Right hindlimb (tissue), 1 donor: ENCODE results near the gene GRIK4.
A peak's percentile ranks its signal among the peaks of the same experiment; 100 is the strongest.

ENCODE experiments used
- DNase-seq: peaks from one replicate; pipeline ENCODE4 v3.0.0-alpha.2; 2018

GRIK4 gene

DNA sequence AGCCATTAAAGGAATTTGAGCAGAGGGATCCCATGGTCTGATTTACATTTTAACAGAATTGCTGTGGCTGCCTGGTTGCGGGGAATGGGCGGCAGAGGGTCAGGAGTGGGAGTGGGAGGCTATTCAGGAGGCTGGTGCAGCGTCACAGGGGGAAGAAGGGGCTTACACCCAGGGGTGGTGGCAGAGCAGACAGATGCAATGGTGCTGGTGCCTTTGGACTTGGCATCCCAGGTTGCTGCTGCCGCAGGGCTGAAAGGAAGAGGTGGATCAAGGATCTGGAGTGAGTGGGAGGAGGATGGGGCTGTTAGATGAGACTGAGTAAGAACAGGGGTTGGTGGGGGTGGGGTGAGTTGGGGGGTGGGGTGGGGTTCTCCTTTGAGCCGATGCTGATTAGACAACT lies 38.5 kb downstream of the GRIK4 start:
- DNase-seq = no peak

DNA sequence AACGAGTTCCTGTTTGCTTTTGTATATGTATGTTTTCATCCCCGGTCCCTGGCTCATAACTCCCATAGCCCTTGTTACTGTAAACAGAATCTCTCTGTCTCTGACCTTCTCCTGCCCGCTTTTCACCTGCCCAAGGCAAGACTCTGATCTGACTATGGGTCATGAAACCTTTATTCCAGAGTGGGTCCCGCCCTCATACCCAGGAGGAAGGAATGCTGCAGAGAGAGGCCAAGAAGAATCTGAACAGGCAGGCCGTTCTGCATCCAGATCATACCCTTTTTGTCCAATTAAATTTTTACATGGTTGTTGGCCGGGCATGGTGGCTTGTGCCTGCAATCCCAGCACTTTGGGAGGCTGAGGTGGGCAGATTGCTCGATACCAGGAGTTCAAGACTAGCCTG lies 39.6 kb downstream of the GRIK4 start:
- no peak for DNase-seq

DNA sequence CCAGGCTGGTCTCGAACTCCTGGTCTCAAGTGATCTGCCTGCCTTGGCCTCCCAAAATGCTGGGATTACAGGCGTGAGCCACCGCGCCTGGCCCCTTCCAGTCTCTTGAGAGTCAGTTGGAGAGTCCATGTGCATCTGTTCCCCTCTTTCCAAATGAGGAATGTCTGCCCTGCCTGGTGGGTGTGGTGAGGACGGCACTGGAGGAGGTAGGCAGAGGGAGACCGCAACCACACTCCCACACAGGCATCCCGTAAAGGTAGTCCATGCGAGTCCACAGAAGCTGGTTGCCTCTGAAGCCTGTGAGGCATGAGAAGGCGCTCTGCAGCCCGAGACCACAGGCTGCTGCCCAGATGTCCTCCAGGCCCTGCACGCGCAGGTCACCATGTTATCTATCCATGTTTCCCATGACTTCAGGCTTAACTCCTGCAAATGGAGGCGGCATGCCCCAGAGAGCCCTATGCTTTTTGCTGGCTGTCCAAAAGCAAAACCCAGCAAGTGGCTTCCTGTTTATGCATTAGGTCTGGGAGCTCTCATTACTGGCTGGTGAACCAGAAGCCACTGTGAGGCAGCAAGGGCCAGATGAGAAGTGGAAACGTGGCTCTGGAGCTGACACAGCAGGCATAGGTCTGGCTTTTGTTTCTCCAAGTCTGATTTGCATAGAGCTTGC lies 43.4 kb downstream of the GRIK4 start:
- peak; percentile 43 for DNase-seq

DNA sequence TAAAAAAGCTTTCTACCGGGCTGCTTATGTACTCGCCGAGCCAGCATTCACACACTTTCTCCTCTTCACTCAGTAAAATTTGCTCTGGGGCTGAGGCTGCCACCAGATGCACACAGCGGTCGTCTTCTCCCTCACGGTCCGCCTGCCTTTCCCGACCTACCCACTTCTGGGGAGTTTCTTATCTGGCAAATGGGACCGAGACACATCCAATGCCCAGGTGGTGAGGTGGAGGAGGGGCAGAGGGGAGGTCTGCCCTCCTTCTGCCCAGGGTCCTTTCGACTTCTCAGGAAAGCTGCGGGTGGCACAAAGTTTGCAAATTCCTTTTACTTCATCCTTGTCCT lies 43.9 kb downstream of the GRIK4 start:
- DNase-seq = no peak

DNA sequence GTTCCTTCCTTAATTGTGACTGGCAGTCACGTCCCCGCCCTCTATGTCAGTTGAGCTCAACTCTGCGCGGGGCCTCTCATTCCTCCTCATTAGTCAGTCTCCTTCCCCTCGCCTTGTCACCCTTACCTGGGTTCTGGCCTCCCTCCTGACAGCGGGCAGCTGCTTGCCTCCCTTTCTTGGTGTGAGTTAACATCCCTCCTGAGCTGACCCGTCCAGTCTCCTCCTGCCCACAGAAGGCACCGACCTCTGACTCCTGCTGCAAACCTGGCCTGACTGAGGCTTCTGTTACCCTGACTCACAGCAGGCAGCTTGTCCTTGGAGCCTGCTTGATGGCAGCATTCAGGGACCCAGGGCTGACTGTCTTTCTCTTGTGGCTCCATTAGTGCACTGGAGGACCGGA lies 45.2 kb downstream of the GRIK4 start:
- no peak for DNase-seq

DNA sequence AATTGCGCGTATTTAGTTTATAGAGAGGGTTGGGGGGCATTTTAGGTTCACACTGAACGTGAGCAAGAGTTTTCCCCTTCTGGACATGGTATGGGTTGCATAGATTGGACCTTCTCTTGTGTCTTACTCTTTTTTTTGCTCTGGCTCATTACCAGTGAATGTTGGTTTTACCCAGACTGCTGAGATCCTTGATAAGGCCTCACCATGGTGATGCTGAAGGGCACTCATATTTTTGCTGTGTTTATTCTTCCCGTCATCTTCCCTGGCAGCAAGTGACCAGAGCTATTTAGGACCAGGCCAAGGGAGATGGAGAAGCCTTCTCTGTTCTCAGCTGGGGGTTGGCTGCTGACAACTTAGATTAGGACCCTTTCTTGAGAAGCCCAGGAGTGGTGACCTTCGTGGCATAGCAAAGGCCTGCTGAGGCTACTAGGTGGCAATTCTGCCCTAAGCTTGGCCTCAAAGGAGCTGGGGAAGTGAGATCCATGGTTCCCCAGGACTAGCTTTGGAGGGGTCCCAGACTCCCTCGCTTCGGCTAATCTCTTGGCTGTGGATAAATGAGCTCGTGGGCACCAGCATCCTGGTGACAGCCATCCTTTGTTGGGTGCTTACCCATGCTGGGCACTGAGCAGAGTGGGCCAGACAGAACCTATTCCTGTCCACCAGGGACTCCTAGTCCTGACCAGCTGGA lies 47.3 kb downstream of the GRIK4 start:
- DNase-seq = no peak

DNA sequence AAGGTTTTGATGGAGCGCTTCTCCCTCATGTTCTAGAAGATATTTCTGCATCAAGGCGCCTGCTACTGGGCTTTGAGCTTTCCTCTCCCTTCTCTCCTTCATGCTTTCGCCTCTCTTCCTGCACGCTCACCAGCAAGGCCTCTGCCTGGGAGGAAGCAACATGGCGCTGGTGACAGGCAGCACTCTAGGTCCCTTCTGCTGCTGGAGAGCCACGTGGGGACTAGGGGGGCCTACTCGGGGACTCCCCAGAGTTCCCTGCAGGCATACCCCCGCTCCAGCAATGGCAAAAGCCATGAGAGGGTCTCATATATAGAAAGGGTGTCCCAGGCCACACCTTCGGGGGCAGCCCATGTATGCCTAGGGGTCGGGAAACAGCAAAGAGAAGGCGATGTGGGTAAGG lies 49.7 kb downstream of the GRIK4 start:
- no peak for DNase-seq

DNA sequence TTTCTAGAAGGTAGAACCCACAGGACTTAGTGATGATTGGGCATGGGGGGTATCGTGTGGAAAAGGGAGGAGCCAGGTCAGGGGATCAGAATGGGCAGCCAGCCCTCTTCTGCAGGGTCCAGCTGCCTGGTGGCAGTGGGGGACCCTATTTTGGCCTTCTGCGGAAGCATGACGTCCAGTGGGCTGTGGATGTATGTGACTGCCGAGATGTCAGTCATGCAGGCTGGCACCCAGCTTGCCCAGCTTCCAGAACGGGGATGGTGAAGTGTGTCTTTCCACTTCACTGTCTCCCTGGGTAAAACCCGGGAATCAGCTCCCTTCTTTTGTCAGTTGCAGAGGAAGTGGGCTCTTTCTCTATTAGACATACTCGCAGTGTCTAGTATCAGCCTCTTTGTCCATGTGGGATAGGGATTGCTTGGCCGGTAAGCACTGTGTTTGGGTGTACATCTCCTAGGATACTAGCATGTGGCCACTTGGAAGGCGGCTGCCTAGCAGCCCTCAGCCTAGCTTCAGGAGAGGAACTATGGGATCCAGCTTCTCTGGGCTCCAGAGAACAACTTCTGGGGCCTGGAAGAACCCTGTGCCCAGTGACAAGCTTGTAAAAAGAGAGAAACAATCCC lies 51.4 kb downstream of the GRIK4 start:
- peak; percentile 52 for DNase-seq

DNA sequence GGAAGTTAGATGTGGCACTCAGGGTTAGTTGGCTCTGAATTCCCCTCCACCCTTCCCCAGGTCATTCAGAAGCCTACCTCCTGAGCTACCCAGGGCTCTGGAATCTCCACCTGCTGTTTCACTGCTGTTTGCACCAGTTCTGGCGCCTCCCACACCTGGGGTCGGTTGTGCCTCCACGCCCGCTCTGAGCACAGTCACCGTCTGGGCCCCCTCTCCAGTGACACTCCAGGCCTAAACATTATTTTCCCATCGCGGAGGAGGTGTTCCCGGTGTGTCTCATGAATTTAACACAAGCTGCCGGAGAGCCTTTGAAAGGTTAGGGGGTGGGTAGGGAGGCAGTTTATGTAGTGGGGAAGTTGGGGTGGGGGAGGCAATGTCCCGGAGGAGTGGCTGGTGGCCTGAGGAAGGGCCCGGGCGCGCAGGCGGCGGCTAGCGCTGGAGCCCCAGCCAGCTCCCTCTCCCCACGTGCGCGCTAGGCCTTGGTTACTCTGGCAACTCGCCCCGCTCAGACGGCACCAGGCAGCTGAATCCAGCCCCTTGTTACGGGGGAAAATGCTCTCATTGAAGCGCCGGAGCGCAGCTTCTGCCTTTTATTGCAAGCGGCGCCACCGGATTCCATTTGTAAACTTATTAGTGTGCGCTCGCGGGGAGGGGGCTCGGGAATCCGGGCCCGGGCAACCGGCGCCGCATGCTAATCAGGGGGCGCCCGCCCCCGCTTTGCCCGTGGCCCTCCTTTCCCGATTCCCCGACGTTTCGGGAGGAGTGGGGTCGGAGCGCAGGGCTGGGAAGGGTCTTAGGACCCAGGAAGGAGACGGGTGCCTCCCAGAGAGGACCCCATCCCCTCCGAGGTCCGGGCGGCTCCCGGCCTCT lies 52.4 kb downstream of the GRIK4 start:
- peak; percentile 79 for DNase-seq

DNA sequence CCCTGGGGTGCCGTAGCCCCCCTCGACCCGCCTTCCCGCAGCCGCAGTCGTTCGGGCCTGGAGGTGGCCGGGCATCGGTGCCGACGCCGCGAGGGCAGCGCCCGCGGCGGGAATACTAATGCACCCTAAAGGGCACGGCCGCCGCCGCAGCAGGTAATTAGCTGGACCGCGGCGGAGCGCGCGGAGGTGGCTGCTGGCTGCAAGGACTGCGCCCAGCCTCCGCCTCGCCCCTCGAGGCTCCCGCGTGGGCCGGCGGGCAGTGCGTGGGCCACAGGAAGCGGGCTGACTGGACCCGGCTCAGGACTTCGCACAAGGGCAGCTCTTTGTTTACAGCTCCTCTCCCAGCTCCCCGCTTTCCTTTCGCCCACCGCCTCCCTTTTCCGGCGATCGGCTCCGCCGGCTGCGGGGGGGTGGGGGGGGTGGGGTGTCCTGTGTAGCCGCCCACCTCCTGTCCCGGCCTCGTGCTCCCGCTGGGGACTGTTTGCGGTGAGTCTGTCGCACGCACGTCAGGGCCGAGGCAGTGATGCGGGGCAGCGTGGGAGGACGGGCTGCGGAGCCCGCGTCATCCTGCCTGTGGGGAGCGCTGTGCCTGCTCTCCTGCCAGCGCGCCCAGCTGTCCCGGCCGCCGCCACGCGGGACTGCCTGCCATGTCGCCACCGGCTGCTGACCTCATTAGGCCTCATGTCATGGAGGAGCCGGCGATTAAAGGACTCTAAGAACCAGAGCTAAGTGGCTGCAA lies 53.2 kb downstream of the GRIK4 start:
- DNase-seq = peak; percentile 62

DNA sequence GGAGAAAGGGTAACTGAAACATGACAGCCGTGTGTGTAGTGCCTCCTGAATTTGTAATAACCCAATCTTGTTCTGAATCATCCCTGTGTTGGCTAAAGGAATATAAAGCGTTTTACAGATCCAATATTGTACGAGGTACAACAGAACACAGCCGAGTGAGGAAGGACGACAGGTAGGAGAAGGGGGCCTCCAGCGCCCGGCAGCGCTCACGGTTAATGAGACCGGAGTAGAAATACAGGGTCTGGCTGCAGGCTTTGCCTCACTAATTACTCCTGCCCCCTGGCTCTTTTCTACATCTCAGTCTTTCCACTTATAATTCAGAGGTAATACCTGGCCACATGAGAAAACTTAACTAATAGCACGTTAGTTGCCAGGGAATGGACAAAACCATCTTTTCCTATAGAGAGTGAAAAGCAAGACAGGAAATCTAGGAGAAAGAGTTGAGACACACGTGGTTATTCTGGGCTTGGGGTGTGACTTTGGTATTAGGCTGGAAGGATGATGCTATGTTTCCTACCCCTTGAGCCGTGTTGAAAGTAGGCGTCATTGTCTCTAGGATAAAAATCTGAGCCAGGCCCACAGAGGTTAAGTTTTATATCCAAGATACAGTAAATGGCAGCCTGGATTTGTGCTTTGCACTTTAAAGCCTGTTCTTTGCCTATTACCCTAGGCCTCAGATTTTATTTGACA lies 54.1 kb downstream of the GRIK4 start:
- no peak for DNase-seq

DNA sequence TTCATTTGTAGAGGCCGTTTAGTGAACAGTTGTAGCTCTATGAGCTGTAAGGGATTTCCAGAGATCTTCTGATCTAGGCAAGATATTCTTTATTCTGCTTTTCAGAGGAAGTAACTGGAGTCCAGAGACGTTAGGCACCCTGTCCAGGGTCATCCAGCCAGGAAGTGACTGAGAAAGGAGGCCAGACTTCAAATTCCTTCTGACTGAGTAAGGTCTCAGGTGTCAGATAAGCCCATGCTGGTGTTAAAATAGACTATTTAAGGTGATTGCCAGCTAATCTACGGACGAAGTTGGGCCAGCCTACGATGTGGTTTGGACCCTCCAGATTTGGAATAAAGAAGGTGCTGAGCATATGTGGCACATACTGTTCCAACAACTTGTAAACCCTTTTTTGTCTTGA lies 54.6 kb downstream of the GRIK4 start:
- no peak for DNase-seq

DNA sequence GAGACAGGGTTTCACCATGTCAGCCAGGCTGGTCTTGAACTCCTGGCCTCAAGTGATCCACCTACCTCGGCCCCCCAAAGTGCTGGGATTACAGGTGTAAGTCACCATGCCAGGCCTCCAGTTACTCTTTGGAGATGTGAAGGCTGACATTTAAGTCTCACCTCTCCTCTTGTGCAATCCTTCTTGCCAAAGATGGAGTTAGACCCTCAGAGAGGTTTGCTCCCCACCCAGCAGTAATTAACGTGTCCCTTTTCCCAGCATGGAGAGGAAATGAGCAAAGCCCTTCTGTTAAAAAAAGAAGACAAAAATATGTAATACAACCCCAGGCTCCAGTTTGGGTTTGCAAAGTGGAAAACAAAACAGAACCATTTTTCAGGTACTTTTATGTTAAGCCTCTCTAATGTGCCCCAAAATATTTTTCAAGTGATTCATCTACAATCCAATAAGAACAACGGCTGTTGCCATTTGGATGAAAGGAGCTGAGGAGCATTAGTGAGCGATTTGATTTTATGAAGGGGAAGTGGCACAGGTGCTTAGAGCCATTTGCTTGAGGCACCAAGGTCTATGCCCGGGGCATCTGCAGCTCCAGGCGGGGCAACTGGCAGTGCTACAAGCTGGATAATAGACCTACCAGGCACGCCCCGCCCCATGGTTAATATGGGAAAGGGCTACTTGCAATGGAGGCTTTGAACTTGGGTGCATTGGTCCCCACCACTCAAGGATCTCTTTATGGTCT lies 57.2 kb downstream of the GRIK4 start:
- no peak for DNase-seq

DNA sequence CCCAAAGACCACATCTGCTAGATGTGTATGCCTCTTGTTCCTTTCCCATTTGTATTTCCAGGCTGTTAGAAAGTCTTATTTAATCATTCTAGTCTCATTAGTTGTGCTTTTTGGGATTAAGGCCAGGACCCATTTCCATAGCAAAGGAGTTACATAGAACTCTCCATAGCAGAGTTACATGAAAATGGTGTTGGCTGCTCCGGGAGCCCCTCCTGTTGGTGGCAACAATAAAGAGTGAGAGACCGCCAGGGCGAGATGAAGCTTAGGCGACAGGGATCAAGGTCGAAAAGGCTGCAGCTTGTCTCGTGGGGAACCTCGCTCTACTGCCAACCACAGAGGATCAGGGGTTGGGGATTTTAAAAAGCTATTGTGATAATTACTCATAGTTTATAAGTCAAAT lies 58.3 kb downstream of the GRIK4 start:
- DNase-seq = no peak

DNA sequence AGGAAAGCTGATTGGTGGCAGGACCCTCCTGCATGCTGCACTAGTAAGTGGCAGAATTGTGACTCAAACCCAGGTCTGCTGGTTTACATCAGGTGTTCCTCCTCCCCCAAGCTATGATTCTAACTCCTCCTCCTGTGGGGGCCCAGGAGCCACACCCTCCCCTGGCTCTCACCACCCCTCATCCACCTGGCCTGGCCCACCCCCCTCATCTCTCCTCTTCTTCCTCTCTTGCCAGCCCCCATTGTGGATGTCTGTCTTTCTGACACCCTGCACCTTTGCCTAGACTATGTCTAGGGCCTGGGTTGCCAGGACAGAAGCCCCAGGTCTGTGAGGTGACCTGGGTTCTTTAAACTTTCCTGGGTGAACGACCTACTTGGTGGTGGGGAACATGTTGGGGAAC lies 59.9 kb downstream of the GRIK4 start:
- no peak for DNase-seq

DNA sequence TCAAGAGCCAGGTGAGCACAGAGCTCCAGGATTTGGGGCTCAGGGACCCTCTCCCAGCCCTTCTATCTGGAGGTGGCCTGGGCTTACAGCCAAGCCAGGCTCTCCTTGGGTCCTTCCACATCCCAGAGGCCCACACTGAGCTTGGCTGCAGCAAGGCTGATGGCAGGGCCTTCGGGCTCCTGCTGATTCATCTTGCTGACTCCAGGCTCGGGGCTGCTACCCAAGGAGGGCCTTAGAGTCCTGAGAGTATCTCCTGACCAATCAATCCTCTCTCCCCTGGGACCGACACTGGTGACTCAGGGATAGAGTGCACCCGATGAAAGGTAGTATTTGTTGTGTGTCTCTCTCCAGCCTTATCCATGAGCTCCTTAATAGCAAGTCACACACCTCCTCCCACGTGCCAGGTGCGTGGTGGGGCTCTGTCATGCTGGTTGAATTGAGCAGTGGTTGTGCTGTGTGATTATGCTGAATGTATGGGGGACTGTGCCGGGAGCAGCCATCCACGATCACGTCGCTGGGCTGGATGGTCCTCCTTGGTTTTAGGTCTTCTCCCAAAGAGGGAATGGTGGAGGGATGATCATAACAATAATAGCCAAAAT lies 62.3 kb downstream of the GRIK4 start:
- no peak for DNase-seq

DNA sequence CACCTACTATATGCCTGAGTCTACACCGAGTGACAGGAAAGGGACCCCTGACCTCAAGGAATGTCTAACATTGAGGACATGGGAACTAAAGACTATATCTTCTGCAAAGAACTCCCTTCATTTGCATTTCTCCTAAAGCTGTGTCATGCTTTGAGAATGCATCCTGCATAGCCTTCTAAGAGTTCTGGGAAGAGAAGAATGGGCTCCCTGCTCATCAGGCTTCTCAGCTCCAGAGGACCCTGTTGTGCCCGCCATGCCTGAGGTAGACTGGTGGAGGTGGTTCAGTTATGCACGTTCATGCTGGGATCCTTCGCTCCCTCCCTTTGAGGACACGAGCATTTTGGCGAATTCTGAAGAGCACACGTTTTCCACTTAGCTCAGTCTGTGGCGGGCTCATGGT lies 63.3 kb downstream of the GRIK4 start:
- DNase-seq = no peak

DNA sequence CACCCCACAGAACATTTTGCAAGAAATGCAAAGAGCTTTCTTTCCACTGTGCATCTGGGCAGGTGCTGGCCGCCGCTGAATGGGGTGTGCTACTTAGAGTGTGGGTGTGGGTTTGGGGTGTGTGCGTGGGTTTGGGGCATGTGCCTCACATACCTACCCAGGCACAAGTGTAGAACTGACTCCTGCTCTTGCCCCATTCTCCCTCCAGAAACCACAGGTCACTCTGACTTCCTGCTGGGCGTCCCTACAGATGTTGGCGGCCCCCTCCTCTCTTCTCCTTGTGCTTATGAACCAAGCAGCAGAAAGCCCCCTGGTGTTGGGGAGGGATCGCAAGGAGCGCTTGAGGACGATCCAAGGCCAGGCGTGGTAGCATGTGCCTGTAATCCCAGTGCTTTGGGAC lies 63.9 kb downstream of the GRIK4 start:
- DNase-seq = no peak

DNA sequence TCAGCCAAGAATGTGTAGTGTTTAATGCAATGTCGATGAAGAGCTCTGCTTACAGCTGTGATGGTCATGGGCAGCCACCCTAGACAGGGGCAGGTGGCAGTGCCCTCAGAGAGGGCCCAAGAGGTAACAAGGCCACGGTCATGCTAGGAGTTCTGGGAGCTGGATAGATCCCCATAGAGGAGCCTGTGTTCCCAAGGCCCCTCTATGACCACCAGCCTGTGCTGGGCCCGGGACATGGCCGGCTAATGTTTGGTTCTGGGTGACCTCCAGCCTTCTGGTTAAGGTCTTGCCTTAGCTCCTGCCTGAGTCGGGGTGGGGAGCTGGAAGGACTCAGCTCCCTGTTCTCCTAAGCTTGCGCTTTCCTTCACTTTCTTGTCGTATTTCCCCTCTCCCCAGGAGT lies 65.1 kb downstream of the GRIK4 start:
- DNase-seq = no peak

DNA sequence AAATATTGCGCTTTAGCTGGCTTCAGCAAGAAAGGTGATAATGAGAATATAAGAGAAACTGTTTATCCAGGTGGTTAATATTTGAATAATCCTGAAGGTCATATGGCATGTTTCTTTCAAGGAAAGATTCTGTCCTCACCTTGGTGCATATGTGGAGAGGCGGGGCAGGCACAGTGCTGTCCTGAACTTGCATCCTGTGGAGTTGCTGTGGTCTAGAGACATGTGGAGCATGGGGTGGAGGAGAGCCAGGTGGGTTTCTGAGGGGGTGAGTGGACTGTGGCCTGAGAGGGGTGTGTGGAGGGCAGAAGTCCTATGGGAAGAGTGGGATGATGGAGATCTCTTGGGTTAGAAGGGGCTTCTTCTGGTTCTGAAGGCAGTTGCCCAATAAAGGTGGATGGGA lies 65.5 kb downstream of the GRIK4 start:
- no peak for DNase-seq
